Thoracic aorta (tissue), 2 donors: Measurements from ENCODE around the gene WASF1. TPM values are rescaled to one million over a fixed set of nuclear protein-coding genes. Genes with fewer than 3 reads are reported as not detected.

Source experiments
- ATAC-seq: fragments of 150-250 bp; one replicate; pipeline ENCODE4 v1.8.0; 2017; ENCODE audit warnings: low read depth; ENCODE audit not compliant: insufficient number of reproducible peaks, low FRiP score
- DNase-seq: peaks from one replicate; pipeline ENCODE4 v3.0.0-alpha.2; 2020; ENCODE audit warnings: low spot score
- H3K27ac ChIP-seq, 2 donors: fragments of 200-600 bp; sonication (generic); 1 replicate in 1 of 2; 2 replicates in 1 of 2; pipeline ENCODE4 v1.5.1; 2016; ENCODE audit warnings: mild to moderate bottlenecking in 2 of 2, moderate library complexity in 2 of 2
- H3K27me3 ChIP-seq: fragments of 200-600 bp; sonication (generic); replicated peaks from 2 replicates; pipeline ENCODE4 v1.6.0; 2016; ENCODE audit warnings: mild to moderate bottlenecking; ENCODE audit not compliant: insufficient read depth
- H3K36me3 ChIP-seq: fragments of 200-600 bp; sonication (generic); one replicate; pipeline ENCODE4 v1.5.1; 2016
- H3K4me1 ChIP-seq, 2 donors: fragments of 200-600 bp; sonication (generic); 1 replicate in 1 of 2; 2 replicates in 1 of 2; pipeline versions ENCODE4 v1.5.1 to v1.6.0; 2016; ENCODE audit warnings: low read depth in 2 of 2, mild to moderate bottlenecking in 1 of 2; ENCODE audit not compliant: control insufficient read depth in 1 of 2
- H3K4me3 ChIP-seq: fragments of 200-600 bp; sonication (generic); 2 replicates; pipeline ENCODE4 v1.5.1; 2016; ENCODE audit warnings: mild to moderate bottlenecking
- H3K9me3 ChIP-seq: fragments of 200-600 bp; sonication (generic); 2 replicates; pipeline ENCODE4 v1.5.1; 2016
- CTCF ChIP-seq: fragments of 200-600 bp; sonication (generic); IDR thresholded peaks from one replicate; pipeline ENCODE4 v1.5.1; 2019; ENCODE audit warnings: antibody characterized with exemption
- total RNA-seq, 2 donors: library from RNA; depleted of rRNA; stranded (reverse); fragments of >200 nt; gene quantifications; one replicate each; pipeline versions ENCODE4 v1.1.0 to v1.2.3, GENCODE V29; 2016

Gene WASF1
- total RNA-seq, 2 donors from 2014 or later = 4.9 to 21.8 TPM

- DNase-seq (no peak), ATAC-seq (no peak)
- Histone ChIP-seq H3K27ac (no peak overlapping the region), H3K36me3 (no peaks in the 10 kb centered on the region), H3K4me1 (no peaks in the 10 kb centered on the region), H3K9me3 (no peaks in the 10 kb centered on the region), H3K27me3 (no peaks in the 10 kb centered on the region), H3K4me3 (no peak overlapping the region)
- TF ChIP-seq CTCF = no peak
Observed at GRCh38 chr6:110064744-110065524, 114.5 kb downstream of the WASF1 start.

GRCh38 chr6:110063594-110064263 is 115.7 kb downstream of the WASF1 start:
- no peak for TF ChIP-seq CTCF

GRCh38 chr6:110055387-110055735 is 124.1 kb downstream of the WASF1 start:
- TF ChIP-seq CTCF = no peak
- DNase-seq = no peak
- Histone ChIP-seq H3K27me3 (no peaks in the 10 kb centered on the region), H3K4me1 (peaks cover 0 to 6% of the 10 kb centered on the region in 2 donors), H3K4me3 (no peak overlapping the region), H3K27ac (no peak overlapping the region), H3K36me3 (no peaks in the 10 kb centered on the region), H3K9me3 (no peaks in the 10 kb centered on the region)
- ATAC-seq = no peak

More at GRCh38 chr6:110063594-110064263, 115.7 kb downstream of the WASF1 start:
- no peak for ATAC-seq
- Histone ChIP-seq H3K4me3 (no peak overlapping the region), H3K27me3 (no peaks in the 10 kb centered on the region), H3K27ac (no peak overlapping the region), H3K36me3 (no peaks in the 10 kb centered on the region), H3K4me1 (no peaks in the 10 kb centered on the region), H3K9me3 (no peaks in the 10 kb centered on the region)
- no peak for DNase-seq

- Histone ChIP-seq H3K27me3 (no peaks in the 10 kb centered on the region), H3K4me1 (peaks cover 0 to 6% of the 10 kb centered on the region in 2 donors), H3K27ac (no peak overlapping the region), H3K4me3 (no peak overlapping the region), H3K36me3 (no peaks in the 10 kb centered on the region), H3K9me3 (no peaks in the 10 kb centered on the region)
- DNase-seq (no peak), ATAC-seq (no peak)
- TF ChIP-seq CTCF = no peak
Observed at GRCh38 chr6:110054664-110055386, 124.6 kb downstream of the WASF1 start.
